IMR-90 (cell line): Measurements from ENCODE around the gene TMEM101. TPM values are rescaled to one million over a fixed set of nuclear protein-coding genes. Genes with fewer than 3 reads are reported as not detected.

Experiments used
- ATAC-seq: fragments of 200-7000 bp; cut with Tn5 transposase; 2 replicates; pipeline ENCODE4 v1.9.1; 2020; ENCODE audit warnings: low read depth, mild to moderate bottlenecking, moderate library complexity
- BruUV-seq: library from RNA; stranded (reverse); fragments of 400-500 nt; replicated peaks from 2 replicates; lab custom pipeline; 2021; lab: Mats Ljungman, UMichigan
- CTCF ChIA-PET: fragments of 300-600 bp; formaldehyde crosslinking; extraction: SDS; loops from one replicate; lab custom pipeline; 2021; ENCODE audit warnings: antibody characterized with exemption; lab: Yijun Ruan, JAX
- POLR2A ChIA-PET: fragments of 300-600 bp; sonication (Branson Sonifier 250); formaldehyde crosslinking; loops from one replicate; lab custom pipeline; 2022; ENCODE audit warnings: antibody characterized with exemption; ENCODE audit not compliant: unreplicated experiment; lab: Charles Lee
- DNase-seq: peaks from one replicate; pipeline ENCODE4 v3.0.0; 2013
- H2AFZ ChIP-seq: replicated peaks from 2 replicates; pipeline ENCODE3; 2013; ENCODE audit warnings: low read length, mild to moderate bottlenecking; ENCODE audit not compliant: poor library complexity
- H2AK5ac ChIP-seq: 2 replicates; pipeline ENCODE4 v1.6.1; 2013; ENCODE audit warnings: low read depth, low read length, inconsistent platforms
- H2AK9ac ChIP-seq: replicated peaks from 2 replicates; pipeline ENCODE3; 2013; ENCODE audit warnings: mild to moderate bottlenecking, low read depth, low read length, moderate library complexity; ENCODE audit not compliant: poor library complexity
- H2BK120ac ChIP-seq: 2 replicates; pipeline ENCODE4 v1.6.1; 2013; ENCODE audit warnings: low read depth, low read length, inconsistent platforms
- H2BK15ac ChIP-seq: 3 replicates; pipeline ENCODE4 v1.6.1; 2013; ENCODE audit warnings: low read depth, low read length, inconsistent platforms
- H2BK20ac ChIP-seq: 2 replicates; pipeline ENCODE4 v1.6.1; 2013; ENCODE audit warnings: low read depth, mild to moderate bottlenecking, inconsistent platforms, low read length, moderate library complexity
- H2BK5ac ChIP-seq: 2 replicates; pipeline ENCODE4 v1.6.1; 2013; ENCODE audit warnings: mild to moderate bottlenecking, low read depth, low read length, inconsistent platforms; ENCODE audit not compliant: poor library complexity, severe bottlenecking
- H3K14ac ChIP-seq: replicated peaks from 2 replicates; pipeline ENCODE4 v1.6.1; 2013; ENCODE audit warnings: low read depth, low read length, inconsistent platforms
- H3K18ac ChIP-seq: 2 replicates; pipeline ENCODE4 v1.6.1; 2013; ENCODE audit warnings: low read depth, low read length, control low read depth
- H3K23ac ChIP-seq: 2 replicates; pipeline ENCODE4 v1.6.1; 2013; ENCODE audit warnings: low read depth, low read length, inconsistent platforms
- H3K27ac ChIP-seq: 2 replicates; pipeline ENCODE4 v1.5.1; 2013; ENCODE audit warnings: mild to moderate bottlenecking, control low read depth, low read length; ENCODE audit not compliant: insufficient read depth
- H3K27me3 ChIP-seq: 2 replicates; pipeline ENCODE4 v1.6.1; 2013; ENCODE audit warnings: low read length; ENCODE audit not compliant: control insufficient read depth, insufficient read depth
- H3K36me3 ChIP-seq: 2 replicates; pipeline ENCODE4 v1.6.1; 2013; ENCODE audit warnings: low read length, mixed read lengths; ENCODE audit not compliant: control insufficient read depth, insufficient read depth
- H3K4ac ChIP-seq: 2 replicates; pipeline ENCODE4 v1.6.1; 2013; ENCODE audit warnings: low read depth, low read length, inconsistent platforms
- H3K4me1 ChIP-seq: 2 replicates; pipeline ENCODE4 v1.6.1; 2013; ENCODE audit warnings: low read length, mixed read lengths; ENCODE audit not compliant: control insufficient read depth, insufficient read depth
- H3K4me2 ChIP-seq: 2 replicates; pipeline ENCODE4 v1.6.1; 2013; ENCODE audit warnings: low read depth, mild to moderate bottlenecking, control low read depth, low read length, moderate library complexity
- H3K4me3 ChIP-seq: 2 replicates; pipeline ENCODE4 v1.5.1; 2013; ENCODE audit warnings: low read depth, mild to moderate bottlenecking, control low read depth, low read length, moderate library complexity; ENCODE audit not compliant: insufficient read depth
- H3K56ac ChIP-seq: 2 replicates; pipeline ENCODE4 v1.6.1; 2013; ENCODE audit warnings: low read length, inconsistent platforms; ENCODE audit not compliant: insufficient read depth; ENCODE audit errors: extremely low read depth
- H3K79me1 ChIP-seq, 2 experiments: 2 replicates each; pipeline ENCODE4 v1.6.1; 2013; ENCODE audit warnings: low read length in 2 of 2, inconsistent platforms in 1 of 2, low read depth in 1 of 2
- H3K9ac ChIP-seq: 2 replicates; pipeline ENCODE4 v1.6.1; 2013; ENCODE audit warnings: low read depth, low read length, control low read depth
- H3K9me1 ChIP-seq: 2 replicates; pipeline ENCODE4 v1.6.1; 2013; ENCODE audit warnings: low read length, inconsistent platforms; ENCODE audit not compliant: insufficient read depth
- H3K9me3 ChIP-seq: 2 replicates; pipeline ENCODE4 v1.6.1; 2013; ENCODE audit warnings: low read length; ENCODE audit not compliant: control insufficient read depth, insufficient read depth
- H4K20me1 ChIP-seq: 2 replicates; pipeline ENCODE4 v1.6.1; 2013; ENCODE audit warnings: low read length, inconsistent platforms; ENCODE audit not compliant: insufficient read depth
- H4K5ac ChIP-seq: 2 replicates; pipeline ENCODE4 v1.6.1; 2013; ENCODE audit warnings: mild to moderate bottlenecking, low read depth, low read length, control low read depth
- H4K8ac ChIP-seq, 2 experiments: 2 replicates each; pipeline ENCODE4 v1.6.1; 2013; ENCODE audit warnings: low read depth in 2 of 2, low read length in 2 of 2, control low read depth in 1 of 2, inconsistent platforms in 1 of 2
- H4K91ac ChIP-seq: 2 replicates; pipeline ENCODE4 v1.6.1; 2013; ENCODE audit warnings: low read depth, low read length, inconsistent platforms; ENCODE audit not compliant: insufficient read depth
- BHLHE40 ChIP-seq: fragments of 150-350 bp; IDR thresholded peaks from 2 replicates; pipeline ENCODE4 v1.6.1; 2016; ENCODE audit warnings: mild to moderate bottlenecking, low read depth, low read length
- CEBPB ChIP-seq: IDR thresholded peaks from 2 replicates; pipeline ENCODE4 v1.6.1; 2012; ENCODE audit warnings: low read depth, low read length, improper control_type of control experiment
- CHD1 ChIP-seq: IDR thresholded peaks from 2 replicates; pipeline ENCODE4 v1.6.1; 2012; ENCODE audit warnings: low read depth, low read length, improper control_type of control experiment
- CTCF ChIP-seq: conservative IDR thresholded peaks from 2 replicates; pipeline ENCODE4 v1.5.1; 2012; ENCODE audit warnings: mild to moderate bottlenecking, low read depth, low read length, improper control_type of control experiment
- ELK1 ChIP-seq: fragments of 150-350 bp; IDR thresholded peaks from 2 replicates; pipeline ENCODE4 v1.6.1; 2016; ENCODE audit warnings: low read depth, mild to moderate bottlenecking, low read length, moderate library complexity, borderline replicate concordance
- FOS ChIP-seq: fragments of 150-350 bp; IDR thresholded peaks from 2 replicates; pipeline ENCODE4 v1.6.1; 2016; ENCODE audit warnings: low read depth, low read length
- MAFK ChIP-seq: IDR thresholded peaks from 2 replicates; pipeline ENCODE4 v1.6.1; 2012; ENCODE audit warnings: low read depth, low read length, improper control_type of control experiment
- MAZ ChIP-seq: IDR thresholded peaks from 2 replicates; pipeline ENCODE4 v1.6.1; 2012; ENCODE audit warnings: low read depth, mild to moderate bottlenecking, low read length, improper control_type of control experiment, moderate library complexity, borderline replicate concordance
- MXI1 ChIP-seq: IDR thresholded peaks from 2 replicates; pipeline ENCODE4 v1.6.1; 2012; ENCODE audit warnings: low read depth, mild to moderate bottlenecking, low read length, moderate library complexity, borderline replicate concordance
- NFE2L2 ChIP-seq: fragments of 150-350 bp; IDR thresholded peaks from 2 replicates; pipeline ENCODE4 v1.6.1; 2016; ENCODE audit warnings: low read depth, mild to moderate bottlenecking, low read length
- POLR2A ChIP-seq: IDR thresholded peaks from 2 replicates; pipeline ENCODE4 v1.6.1; 2012; ENCODE audit warnings: mild to moderate bottlenecking, low read depth, low read length
- RAD21 ChIP-seq: IDR thresholded peaks from 2 replicates; pipeline ENCODE4 v1.6.1; 2012; ENCODE audit warnings: low read length, improper control_type of control experiment
- RCOR1 ChIP-seq: IDR thresholded peaks from 2 replicates; pipeline ENCODE4 v1.6.1; 2012; ENCODE audit warnings: mild to moderate bottlenecking, low read length, improper control_type of control experiment; ENCODE audit not compliant: insufficient replicate concordance
- RFX5 ChIP-seq: IDR thresholded peaks from 2 replicates; pipeline ENCODE4 v1.8.0; 2012; ENCODE audit warnings: low read depth, mild to moderate bottlenecking, low read length, moderate library complexity
- SMC3 ChIP-seq: fragments of 150-350 bp; IDR thresholded peaks from 2 replicates; pipeline ENCODE4 v1.6.1; 2016; ENCODE audit warnings: low read depth, mild to moderate bottlenecking, antibody characterized with exemption, low read length, moderate library complexity
- USF2 ChIP-seq: fragments of 150-350 bp; IDR thresholded peaks from 2 replicates; pipeline ENCODE4 v1.6.1; 2017; ENCODE audit warnings: mild to moderate bottlenecking, antibody characterized with exemption, low read length, low read depth
- WGBS, 2 experiments: methylation state at CpG; one replicate each; pipeline versions ENCODE4 v1.1.5 to v1.1.7; 2013; ENCODE audit warnings: missing lambda C conversion rate in 2 of 2; ENCODE audit not compliant: insufficient read length in 1 of 2; ENCODE audit errors: extremely low coverage in 2 of 2; 5-methylcytosine and 5-hydroxymethylcytosine counted together
- dilution Hi-C: fragments of 300-500 bp; cut with HindIII; formaldehyde crosslinking; loops from one replicate; pipeline ENCODE4 v1.14.3; 2018; ENCODE audit warnings: low sequenced_read_pairs; ENCODE audit not compliant: unreplicated experiment
- in situ Hi-C: fragments of 300-500 bp; cut with MboI; formaldehyde crosslinking; loops from 3 replicates; pipeline ENCODE4 v1.14.3; 2019; ENCODE audit warnings: low sequenced_read_pairs, inconsistent platforms, mixed read lengths
- intact Hi-C: fragments of 100-400 bp; cut with micrococcal nuclease; formaldehyde crosslinking; loops from 2 replicates; pipeline ENCODE4 v1.10.0; 2022
- polyA plus RNA-seq, 3 experiments: library from polyadenylated mRNA; depleted of rRNA; stranded (reverse); fragments of >200 nt; gene quantifications; 2 replicates each; pipeline ENCODE4 v1.2.3, GENCODE V29; 2012; ENCODE audit warnings: low replicate concordance in 1 of 3
- total RNA-seq: library from RNA; depleted of rRNA; stranded (reverse); fragments of >200 nt; gene quantifications from 2 replicates; pipeline ENCODE4 v1.2.3, GENCODE V29; 2012

Gene TMEM101
- total and polyA plus RNA-seq, 2 of the 4 experiments (the other 2 are of a cell fraction) = 30.7 to 36.6 TPM

- intact Hi-C loops (no loop called here), in situ Hi-C loops (no loop called here), dilution Hi-C loops (no loop called here)
- ChIA-PET CTCF (interaction anchor here (0.7 to 1.6 kb wide), 2 partner anchors 11 to 14 kb away, joined by 3 to 7 read pairs; no protein-coding TSS in a partner anchor), POLR2A (interaction anchor here (0.6 kb wide), 1 partner anchor 15 kb away, joined by 4 read pairs; the partner anchor contains the start of gene TMEM101)
- no peak overlapping the region for H3K27ac ChIP-seq
- ATAC-seq (no peak), DNase-seq (no peak)
- no peak overlapping the region for H3K14ac ChIP-seq
- H2AK5ac ChIP-seq = no peak overlapping the region
- no peak overlapping the region for H3K4ac ChIP-seq
- 0 out of 2 replicates have a peak overlapping the region, but pooled peaks have one; percentile 29 for H3K23ac ChIP-seq
- no peaks in the 10 kb centered on the region for H3K27me3 ChIP-seq
- H4K20me1 ChIP-seq = peaks cover 11% of the 10 kb centered on the region
- H3K9me1 ChIP-seq = peaks cover 23% of the 10 kb centered on the region
- H3K9ac ChIP-seq = no peak overlapping the region
- no peak overlapping the region for H3K56ac ChIP-seq
- peaks cover 17 to 43% of the 10 kb centered on the region in 2 experiments for H3K79me1 ChIP-seq
- no peak overlapping the region for H3K18ac ChIP-seq
- no peak overlapping the region for H4K5ac ChIP-seq
- no peak overlapping the region for H4K8ac ChIP-seq
- H2BK20ac ChIP-seq = no peak overlapping the region
- no peak overlapping the region for H3K4me3 ChIP-seq
- TF ChIP-seq CEBPB = no peak
- no peak for TF ChIP-seq ELK1
- TF ChIP-seq FOS = no peak
- TF ChIP-seq MXI1 = no peak
- TF ChIP-seq NFE2L2 = no peak
- TF ChIP-seq CTCF = no peak
- TF ChIP-seq CHD1 = no peak
- no peak for TF ChIP-seq BHLHE40
- TF ChIP-seq MAFK = no peak
- TF ChIP-seq RCOR1 = no peak
- TF ChIP-seq RAD21 = no peak
- no peak for TF ChIP-seq POLR2A
- TF ChIP-seq RFX5 = no peak
- TF ChIP-seq USF2 = no peak
- TF ChIP-seq SMC3 = no peak
- TF ChIP-seq MAZ = no peak
- no peaks in the 10 kb centered on the region for H3K9me3 ChIP-seq
- H2AFZ ChIP-seq = no peak overlapping the region
- no peak overlapping the region for H3K4me2 ChIP-seq
- no peak overlapping the region for H2AK9ac ChIP-seq
- H2BK5ac ChIP-seq = no peak overlapping the region
- WGBS, 2 experiments = 81% methylated on average over 3 of the region's 5 CpGs; no CpG with 5 or more reads in 1 of the 2 experiments
- no peak overlapping the region for H2BK15ac ChIP-seq
- no peaks in the 10 kb centered on the region for H3K4me1 ChIP-seq
- no TSS peak for BruUV-seq
- H4K91ac ChIP-seq = no peak overlapping the region
- H3K36me3 ChIP-seq = peaks cover 28% of the 10 kb centered on the region
- no peak overlapping the region for H2BK120ac ChIP-seq
Measured at GRCh38 chr17:44029736-44030135, 15.0 kb upstream of the TMEM101 start.
